Stimulated activated CD8-positive, alpha-beta memory T cell treated with anti-CD3 and anti-CD28 coated beads, Interleukin-12 subunit alpha, Interleukin-12 subunit beta, amount 100 ng/mL, for 24 hours (primary cell): ENCODE measurements around the gene MFSD6.

Experiments
- DNase-seq: peaks from one replicate; pipeline ENCODE4 v3.0.0-alpha.2; 2020; ENCODE audit errors: extremely low read depth

MFSD6 gene

DNA sequence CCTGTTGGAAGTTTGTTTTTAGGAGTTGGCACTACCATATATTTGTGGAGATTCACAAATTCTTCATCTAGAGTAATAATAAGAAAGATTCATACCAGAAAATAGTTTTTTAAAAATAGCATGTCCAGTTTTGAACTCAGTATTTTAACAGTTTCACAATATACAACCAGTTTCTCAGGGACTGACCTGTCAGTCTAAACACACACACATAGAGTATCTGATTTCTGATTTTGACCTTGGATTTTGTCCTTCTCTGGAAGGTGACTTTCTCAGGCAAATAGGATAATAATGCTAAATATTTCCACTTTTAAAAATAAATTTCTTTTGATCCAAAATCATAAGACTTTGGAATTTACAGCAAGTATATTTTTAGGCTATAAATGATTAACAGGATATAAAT is 32.0 kb downstream of the MFSD6 start:
- DNase-seq, result no peak

DNA sequence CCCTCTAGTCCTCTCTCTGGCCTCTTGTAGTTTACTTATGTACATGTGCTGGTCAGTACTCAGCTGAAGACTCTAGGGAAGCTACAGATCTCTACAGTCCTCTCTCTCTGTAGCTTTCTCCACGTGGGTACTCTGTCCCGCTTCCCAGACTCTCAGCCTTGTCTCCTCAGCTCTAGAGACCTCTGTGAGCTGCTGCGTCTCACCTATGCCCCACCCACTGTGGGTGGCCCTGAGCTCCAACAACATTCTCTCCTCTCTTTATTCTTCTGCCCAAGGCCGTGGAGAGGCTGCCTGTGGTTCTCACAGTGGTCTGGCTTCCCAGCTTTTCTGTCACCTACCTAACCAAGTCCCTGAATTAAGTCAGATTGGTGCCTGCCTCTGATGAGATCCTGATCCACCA is 33.4 kb downstream of the MFSD6 start:
- no peak for DNase-seq

DNA sequence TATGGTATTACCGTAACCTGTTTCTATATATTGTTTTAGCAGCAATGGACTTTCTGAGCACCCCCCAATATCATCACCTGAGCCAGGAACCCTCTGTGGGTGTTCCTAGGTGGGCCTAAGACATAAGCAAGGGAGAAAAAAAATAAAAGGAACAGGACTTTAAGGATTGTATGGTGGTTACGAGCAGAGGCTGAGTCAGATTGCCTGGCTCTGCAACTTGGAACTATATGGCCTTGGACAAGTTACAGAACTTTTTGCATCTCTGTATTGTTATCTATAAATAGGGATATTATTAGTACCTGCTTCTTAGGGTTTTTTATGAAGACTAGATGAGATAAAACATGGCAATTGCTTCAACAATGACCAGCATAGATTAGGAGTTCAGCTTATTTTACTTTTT is 34.9 kb downstream of the MFSD6 start:
- DNase-seq, result no peak

DNA sequence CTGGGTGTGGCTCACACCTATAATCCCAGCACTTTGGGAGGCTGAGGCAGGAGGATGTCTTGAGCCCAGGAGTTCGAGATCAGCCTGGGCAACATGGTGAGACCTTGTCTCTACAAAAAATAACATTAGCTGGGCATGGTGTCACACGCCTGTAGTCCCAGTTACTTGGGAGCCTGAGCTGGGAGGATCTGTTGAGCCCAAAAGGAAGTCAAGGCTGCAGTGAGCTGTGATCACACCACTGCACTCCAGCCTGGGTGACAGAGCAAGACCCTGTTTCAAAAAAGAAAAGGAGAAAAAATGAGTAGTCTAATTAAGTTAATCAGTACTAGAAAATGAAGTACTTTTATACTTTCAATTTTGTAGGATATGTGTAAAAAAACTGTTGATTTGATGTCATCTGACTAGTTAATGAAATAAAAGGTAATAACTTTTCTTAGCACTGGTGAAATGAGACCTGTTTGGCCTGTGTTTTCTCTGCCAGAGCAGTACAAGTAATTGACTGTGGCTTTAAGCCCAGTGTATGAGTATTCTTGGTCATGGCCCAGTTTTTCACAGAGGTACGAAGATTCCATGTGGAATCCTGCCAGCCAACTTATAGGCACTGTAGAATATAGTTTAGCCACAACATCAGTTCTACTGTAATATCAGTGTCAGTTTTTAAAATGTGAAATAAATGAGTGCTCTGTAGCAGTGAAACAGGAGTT is 35.8 kb downstream of the MFSD6 start:
- DNase-seq, result no peak

DNA sequence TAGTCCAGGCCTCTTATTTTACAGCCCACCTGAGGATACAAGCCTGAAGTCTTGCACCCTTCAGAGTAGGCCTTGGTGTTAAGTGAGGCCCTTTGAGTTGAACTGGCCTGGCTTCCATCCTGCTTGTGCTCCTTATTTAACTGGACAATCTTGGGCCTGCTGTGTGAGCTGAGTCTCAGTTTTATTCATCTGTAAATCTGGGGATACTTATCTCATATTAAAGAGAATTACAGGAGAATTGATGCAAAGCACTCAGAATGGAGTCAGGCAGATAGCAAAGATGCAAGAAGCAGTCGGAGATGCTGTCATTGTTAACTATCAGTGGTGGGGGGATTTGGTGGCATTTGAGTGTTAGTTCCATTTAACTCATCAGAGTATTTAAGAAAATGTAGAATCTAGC is 36.8 kb downstream of the MFSD6 start:
- no peak for DNase-seq

DNA sequence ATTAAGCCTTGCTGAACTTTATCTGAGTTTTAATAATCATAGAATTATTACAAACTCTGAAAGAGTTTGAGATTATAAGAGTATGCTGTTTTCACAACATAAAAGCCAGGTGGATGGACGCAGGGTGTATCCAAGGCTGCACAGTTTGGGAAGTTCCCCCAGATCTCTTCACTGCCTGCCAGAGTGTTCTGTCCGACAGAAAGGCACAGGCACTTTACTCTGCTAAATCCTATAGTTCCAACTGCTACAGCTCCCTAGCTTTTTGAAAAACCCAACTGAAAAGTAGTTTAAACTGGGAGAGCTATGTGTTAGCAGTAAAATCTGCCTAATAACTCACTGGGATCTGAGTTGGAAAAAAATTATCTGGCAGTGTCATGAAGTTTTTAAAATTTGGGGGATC is 38.0 kb downstream of the MFSD6 start:
- DNase-seq, result no peak

DNA sequence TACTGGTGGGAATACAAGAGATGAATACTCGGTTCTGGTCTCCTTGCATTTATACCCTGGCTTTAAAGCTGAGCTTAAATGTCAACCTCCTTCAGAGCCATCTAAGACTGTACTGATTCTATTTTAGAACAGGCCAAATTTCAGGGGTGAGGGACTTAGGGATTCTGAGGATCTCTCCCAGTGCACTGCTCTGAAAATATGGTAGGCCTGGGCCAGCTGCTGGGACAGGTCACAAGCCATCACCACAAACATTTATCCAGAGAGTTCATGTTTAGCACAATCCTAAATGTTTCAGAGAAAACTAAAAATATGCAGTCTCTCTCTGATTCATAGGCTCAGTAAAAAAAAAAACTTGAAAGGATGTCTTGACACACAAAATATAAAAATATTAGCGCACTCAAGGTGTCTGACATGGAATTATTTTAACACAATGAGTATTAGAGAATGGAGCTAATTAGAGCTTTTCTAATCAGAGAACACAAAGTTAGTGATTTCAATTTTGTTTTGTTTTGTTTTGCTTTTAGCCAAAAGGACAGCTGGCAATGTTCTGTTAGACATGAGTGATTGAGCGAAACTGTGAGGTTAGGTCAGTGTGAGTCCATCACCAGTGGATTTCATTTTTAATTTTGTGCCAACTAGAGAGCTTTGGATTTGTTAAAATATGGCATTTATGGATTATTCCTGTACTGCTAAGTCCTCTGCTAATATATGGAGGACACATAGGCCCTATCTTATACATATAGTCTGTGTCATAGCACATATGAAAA is 38.8 kb downstream of the MFSD6 start:
- no peak for DNase-seq

DNA sequence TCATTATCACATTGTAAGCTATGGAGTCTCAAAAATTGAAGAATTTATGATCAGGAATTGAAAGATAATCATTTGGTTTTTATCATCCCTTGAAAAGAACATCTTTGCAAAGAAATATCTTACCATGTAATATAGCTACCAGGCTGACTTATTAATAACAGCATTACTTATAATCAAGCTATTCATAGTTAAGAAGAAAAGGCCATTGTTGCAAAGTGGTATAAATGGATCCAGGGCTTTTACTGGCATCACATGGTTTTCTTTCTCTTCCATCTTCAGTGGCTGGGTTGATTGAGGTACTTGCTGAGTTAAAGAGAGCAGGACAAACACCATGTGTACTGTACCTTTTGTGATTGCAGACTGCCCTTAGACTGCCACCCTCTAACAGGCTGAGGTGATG is 39.6 kb downstream of the MFSD6 start:
- DNase-seq, result no peak

DNA sequence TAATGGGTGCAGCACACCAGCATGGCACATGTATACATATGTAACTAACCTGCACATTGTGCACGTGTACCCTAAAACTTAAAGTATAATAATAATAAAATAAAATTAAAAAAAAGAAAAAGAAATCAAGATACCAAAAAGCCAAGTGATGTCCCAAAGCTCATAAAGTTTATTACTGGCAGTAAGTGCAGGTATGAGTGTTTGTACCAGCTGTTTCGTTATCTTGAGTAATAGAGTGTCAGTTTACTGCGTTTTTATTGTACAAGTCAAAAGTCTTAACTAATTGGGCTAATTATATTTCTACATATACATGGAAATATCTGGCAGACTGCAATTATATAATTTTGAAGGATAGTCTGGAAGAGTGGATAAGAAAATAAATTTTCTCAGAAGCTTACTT is 41.8 kb downstream of the MFSD6 start:
- no peak for DNase-seq

DNA sequence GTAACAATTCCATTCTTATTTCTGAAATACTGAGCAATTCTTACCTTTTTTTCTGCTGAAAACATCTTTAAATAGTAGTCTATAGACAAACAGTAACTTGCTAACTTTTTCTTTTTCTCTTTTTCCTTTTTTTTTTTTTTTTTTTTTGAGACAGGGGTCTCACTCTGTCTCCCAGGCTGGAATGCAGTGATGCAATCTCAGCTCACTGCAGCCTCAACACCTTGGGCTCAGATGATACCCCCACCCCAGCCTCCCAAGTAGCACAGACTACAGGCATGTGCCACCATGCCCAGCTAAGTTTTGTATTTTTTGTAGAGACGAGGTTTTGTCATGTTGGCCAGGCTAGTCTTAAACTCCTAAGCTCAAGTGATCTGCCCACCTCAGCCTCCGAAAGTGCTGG is 42.2 kb downstream of the MFSD6 start:
- DNase-seq, result no peak

DNA sequence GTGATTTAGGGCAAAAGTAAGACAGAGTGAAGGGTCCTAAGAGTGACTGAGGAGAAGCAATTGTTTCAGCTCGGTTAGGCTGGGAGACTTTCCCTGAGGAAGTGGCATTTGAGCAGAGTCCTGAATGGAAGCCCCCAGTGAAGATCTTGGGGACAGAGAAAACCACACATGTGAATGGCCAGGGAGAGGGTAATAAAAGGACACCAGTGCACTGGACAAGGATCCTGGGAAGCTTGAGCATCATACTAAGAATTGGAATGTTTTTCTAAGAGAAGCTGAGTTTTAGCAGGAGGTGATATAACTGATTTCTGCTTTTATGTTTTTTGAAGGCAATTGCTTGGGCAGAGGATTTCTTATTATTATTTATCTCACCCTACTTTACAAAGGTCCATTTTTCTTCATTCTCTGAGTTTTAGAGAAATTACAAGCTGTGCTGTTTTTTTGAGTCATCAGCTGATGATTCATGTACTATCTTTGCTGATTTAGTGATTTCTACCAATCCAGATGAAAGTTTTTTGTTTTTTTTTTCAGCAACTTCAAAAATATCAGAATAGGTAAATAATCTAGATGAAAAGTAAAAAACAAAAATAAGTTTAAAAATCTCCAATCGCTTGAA is 43.5 kb downstream of the MFSD6 start:
- DNase-seq, result no peak

DNA sequence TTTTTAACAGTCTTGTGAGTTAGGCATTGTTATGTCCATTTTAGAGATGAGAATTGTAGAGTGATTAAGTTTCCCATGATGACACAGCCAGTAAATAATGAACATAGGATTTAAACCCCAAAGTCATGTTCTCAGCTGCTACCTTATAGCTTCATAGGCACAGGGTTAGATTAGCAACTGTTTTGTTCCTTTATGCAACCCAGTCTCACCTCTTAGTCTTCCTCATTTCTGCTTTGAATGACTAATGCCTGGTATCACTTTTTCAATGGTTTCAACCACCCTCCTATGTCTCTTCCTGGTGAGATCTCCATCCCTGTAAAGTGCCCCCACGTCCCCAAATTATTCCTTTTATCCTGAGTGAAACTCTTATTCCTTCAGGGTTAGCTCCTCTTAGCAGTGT is 44.3 kb downstream of the MFSD6 start:
- no peak for DNase-seq

DNA sequence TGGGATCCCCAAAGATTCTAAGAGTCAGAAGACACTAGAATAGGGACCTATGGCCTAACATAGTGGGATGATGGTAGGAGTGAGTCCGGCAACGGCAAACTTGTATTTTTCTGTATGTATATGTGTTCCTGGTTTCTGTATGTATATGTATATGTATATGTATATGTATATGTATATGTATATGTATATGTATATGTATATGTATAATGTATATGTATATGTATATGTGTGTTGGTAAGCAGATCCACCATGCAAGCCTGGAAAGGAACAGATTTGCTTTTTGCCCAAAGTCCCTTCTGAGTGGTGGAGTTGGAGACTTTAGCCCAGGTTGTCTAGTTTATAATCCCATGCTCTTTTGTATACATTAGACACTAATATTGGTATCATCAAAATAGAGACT is 46.6 kb downstream of the MFSD6 start:
- no peak for DNase-seq

DNA sequence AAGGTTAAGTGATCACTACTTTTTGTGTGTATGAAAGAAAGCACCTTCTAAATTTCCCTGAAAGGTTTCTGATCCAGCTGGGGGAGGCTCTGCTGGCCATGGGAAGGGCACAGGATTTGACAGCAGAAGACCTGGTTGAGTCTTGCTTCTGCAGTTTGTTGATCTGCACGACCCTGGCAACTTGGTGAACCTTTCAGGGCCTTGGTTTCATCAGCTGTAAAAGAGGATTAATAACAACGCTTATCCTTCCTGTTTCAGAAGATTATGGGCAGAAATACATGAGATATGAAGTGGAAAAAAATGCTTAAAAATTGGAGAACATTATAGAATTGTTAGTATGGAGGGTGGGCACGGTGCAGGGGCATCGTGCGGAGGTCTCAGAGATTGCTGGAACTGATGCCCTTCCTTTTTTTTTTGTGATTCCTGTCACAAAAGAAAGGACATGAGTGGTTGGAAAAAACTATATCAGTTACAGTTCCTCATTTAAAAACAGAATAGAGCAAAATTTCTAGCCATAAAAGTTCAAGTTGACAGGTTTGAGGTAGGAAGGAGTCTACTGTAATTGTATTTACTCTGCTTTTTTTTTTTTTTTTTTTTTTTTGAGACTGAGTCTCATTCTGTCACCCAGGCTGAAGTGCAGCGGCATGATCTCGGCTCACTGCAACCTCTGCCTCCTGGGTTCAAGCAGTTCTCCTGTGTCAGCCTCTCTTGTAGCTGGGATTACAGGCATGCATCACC is 47.4 kb downstream of the MFSD6 start:
- DNase-seq, result no peak

DNA sequence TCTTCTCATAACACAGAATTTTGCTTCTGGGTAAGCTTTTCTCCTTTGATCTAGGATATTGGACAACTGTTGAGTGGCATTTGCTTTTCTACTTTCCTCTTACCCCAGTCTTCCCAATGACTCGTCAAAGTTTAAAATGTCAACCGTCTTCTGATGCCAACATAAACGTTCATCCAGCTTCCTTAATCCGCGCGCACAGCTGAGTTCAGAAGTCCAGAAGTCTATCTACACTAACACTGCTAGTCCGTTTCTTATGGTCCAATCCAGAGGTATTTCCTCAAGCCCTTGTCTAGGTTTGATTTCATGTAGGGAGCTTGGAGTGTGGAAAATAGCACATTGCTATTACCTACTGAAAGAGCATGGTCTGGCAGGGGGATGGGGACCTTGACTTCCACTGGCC is 48.7 kb downstream of the MFSD6 start:
- no peak for DNase-seq

DNA sequence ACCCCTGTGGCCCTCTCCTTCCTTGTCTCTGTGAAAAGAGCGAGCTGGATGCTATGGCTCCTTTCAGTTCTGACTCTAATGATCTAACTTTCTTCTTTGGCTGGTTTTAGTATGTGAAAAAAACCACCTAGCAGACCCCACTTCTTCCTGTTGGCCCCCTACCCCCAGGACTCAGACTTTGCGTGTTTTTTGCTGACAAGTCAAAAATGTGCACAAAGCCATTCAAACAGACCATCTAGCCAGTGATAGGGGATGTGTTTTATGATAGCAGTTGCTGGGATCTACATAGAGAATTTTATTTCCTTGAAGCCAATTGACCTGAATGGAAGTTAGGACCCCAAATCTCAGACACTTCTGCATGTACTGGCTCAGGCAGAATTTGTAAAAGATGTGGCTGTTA is 49.1 kb downstream of the MFSD6 start:
- DNase-seq, result no peak

DNA sequence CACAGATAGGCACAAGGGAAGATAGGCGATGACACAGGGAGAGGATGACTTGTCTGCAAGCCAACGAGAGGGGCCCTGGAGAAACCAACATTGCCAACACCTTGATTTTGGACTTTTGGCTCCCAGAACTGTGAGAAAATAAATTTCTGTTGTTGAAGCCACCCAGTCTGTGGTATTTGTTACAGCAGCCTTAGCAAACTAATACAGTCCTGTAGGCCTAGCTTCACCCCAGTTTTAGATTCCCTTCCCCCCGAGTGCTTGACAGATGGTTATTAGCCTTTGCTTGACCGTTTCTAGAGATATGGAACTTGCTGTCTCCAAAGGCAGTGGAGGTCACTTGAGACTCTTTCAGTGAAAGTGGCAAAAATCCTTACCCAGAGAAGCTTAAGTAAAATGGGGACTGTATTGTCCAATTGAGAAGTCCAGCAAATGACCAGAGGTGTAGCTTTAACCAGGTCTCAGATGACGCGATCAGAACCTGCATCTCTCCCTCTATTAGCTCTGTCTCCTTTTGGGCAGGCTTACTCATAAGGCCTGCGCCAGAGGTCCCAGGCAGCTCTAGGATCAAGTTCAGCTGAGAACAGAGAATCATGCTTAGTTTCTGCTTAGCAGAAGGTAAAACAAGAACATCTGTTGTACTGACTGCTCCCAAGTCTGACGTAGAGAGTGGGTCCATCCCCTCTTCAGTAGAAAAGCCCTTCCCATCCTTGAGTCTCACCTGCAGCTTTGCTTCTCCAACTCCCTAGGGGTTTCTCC is 50.4 kb downstream of the MFSD6 start:
- no peak for DNase-seq

DNA sequence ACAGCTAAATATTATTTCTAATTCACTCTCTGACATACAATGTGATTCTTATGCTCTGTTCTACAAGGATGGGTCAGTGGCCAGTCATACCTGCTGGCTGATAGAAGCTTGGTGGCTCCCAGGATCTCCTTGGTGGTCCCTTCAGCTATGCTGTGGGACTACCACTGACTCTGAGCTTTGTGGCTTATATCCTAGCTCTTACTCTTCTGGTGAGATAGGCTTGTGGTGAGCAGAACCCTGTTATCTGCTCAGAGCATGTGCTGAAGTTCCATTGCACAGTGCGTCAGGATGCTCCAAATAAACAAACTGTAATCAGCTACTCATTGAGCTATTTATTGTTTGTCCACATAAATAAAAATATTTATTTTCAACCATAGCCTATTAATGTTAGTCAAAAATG is 51.7 kb downstream of the MFSD6 start:
- no peak for DNase-seq

DNA sequence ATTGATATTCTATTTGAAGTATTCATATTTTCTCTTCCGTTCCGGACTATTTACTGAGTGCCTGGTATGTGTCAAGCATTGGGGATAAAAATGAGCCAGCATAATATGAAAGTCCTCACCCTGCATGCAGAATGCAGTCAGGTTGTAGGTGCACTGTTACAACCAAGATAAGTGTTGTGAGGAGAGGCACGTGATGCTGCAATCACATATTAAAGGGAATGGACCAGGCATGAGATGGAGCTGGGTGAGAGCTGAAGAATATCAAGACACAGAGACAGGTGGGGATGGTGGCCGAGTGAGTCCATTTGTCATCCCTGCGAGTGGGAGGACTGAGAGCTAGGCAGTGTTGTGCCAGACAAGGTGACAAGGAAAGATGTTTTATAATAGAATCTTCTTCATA is 52.3 kb downstream of the MFSD6 start:
- no peak for DNase-seq

DNA sequence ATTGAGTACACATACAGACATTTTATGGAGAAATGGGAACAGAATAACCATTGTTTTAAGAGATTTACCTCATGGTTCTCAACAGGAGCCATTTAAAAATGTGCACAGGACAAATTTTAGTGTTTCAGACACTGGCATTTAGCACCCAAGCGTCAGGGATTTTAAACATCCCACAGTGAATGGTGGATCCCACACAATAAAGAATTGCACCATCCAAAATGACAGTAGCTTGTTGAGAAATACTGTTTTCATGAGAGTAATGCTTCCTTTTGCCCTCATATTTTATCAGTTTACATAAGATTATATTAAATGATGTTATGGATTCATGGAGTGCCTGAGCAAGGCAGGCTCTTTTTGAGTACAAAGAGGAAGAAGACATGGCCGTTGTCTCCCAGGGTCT is 54.0 kb downstream of the MFSD6 start:
- DNase-seq, result no peak

DNA sequence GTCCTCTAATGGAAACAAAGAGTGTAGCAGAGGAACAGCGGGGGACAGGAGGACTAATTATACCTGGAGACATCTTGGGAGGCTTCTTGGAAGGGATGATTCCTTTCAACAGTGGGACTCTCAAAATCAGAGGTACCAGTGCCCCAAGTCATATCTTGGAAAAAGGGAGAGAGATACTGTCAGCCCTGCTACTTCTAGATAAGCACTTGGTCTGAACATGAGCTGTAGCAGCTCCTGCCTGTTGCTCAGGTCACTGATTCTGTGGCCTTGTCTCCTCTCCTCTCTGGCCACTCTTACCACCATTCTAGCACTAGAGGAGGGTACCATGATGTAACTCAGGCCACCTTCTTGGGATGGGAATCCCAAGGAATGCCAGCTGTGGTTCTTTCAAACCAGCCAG is 54.5 kb downstream of the MFSD6 start:
- no peak for DNase-seq

DNA sequence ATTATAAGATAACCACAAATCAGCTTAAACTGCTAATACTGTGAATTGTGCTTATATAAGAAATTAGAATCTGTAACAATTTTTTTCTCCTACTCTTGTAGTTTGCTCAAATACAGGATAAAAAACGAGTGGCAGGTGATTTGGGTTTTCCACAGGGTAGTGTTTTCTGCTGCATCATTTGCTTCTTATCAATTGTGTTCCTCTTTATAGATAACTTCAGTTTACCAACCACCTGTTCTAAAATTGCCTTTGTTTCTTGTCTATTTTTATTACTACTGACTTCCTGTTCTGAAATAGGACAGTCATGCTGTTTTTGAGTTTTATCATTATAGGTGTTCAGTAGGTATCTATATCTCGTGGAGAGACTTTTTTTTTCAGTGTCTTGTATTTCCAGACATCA is 56.9 kb downstream of the MFSD6 start:
- DNase-seq, result no peak
